RPMI7951 (cell line): ENCODE results near the gene AP3D1. TPM values are rescaled to one million over a fixed set of nuclear protein-coding genes. Genes with fewer than 3 reads are reported as not detected.
A peak's percentile ranks its signal among the peaks of the same experiment; 100 is the strongest.
"Not testable (repeated sequence)": the region's sequence is repeated elsewhere in the genome, so short reads cannot be mapped to it uniquely, and the experiment has no call there.

ENCODE experiments used
- DNase-seq: peaks from one replicate; pipeline ENCODE4 v3.0.0-alpha.2; 2012; ENCODE audit warnings: low read depth
- total RNA-seq: library from RNA; depleted of rRNA; stranded (reverse); fragments of >200 nt; shearing (Covaris generic); gene quantifications from 2 replicates; pipeline ENCODE4 v1.2.3, GENCODE V29; 2014

The AP3D1 gene
- total RNA-seq, 1 experiment from 2014 or later: 50.0 TPM

DNA sequence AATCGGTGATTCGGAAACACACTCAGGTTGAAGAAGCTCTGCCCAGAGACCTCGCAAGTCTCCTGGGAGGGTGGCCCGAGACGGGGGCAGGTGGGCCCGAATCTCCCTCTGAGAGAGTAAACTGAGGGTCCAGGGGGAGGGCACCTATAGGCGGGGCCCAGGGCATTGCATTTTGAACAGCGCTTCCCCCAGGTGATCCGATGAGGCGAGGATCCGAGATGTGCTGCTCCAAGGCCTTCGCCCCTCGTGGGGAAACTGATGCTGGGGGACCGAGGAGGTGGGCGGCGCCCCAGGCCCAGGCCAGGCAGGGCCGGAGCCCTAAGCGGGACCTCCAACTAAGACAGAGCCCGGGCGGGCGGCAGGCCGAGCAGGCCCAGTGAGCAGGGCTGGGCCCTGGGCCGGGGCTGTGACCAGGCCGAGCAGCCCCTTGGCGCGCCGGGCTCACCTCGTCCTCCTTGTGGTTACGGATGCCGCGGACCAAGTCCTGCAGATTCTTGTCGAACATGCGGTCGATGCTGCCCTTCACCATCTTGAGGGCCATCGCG lies 500 bp downstream of the AP3D1 start:
- no peak for DNase-seq

DNA sequence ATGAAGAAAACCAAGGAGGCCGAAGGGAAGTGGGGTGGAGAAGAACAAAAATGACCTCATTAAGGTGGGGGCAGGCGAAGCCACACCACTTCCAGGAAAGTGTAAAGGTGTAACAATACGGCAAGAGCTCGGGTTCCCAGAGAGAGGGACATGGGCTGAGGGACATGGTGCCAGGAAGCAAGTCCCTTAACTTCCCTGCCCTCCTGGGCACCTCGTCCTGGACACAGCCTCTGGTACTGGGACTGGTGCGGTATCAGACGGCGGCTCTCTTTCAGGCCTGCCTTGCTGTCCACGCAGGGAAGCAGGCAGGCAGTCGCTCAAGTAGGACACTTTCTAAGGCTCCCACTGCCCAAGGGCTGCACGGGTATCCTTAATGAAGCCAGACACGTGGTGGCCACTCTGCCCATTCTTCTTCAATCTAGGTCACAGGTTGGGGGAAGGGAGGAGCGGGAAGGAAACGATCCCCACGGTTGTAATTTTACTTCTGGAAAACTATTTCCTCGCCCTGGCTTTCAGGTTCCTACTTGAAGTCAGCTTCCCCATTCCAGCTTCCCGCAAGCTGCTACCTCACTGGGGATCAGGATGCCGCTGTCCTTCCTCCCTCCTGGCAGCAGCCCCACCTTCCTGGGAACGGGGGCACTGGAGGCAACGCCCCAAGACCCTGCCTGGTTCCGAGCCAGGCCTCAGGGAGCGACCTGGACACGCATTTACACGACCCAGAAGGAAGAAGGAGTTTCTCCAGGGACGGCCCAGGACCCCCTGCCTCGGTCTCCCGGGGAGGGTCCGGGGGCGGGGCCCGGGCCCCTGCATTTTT lies 1.2 kb downstream of the AP3D1 start:
- peak; percentile 18 for DNase-seq

DNA sequence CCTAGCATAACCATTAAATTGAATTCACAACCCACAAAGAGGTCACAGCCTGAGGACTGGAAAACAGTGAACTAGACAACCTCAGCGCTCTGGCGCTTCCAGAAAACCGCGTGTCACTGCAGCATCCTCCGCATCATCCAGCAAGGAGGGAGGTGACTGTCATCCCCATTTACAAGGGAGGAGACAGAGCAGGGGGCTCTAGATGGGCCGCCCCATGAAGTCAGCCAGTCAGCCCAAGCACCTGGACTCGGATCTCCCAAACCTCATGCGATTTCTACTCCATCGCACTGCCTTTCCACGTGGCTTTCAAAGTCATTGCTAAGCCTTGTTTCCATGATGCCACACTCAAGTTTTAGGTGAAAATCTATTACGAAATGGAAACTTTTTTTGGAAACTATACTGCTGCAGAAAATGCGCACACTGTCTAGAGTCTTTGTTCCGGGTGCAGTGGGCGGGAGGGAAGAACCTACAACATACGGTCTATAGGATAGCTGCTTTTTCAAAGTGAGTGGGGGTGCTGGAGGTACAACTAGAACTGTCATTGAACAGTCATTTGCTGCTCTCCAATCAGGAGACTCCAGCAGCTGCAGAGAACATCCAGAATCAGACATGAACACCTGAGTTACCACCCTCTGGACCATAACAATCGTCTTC lies 2.8 kb downstream of the AP3D1 start:
- DNase-seq: no peak

DNA sequence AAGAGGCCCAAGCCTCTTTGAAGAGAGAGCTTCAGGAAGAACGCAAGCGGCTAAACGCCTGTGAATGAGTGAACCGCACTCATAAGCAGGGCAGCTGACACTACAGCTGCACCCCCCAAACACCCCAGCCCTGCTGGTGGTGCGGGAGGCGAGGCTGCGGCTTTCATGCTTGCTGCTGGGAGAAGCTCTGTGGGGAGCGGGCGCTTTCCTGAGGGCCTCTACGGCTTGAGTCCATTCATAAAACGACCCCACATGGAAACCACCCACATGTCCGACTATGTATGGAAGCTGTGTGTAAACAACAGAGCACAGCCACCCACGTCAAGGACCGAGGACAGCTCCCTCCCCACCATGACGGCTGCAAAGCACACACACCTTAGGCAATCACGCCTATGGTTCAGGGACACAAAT lies 5.5 kb downstream of the AP3D1 start:
- DNase-seq: no peak

DNA sequence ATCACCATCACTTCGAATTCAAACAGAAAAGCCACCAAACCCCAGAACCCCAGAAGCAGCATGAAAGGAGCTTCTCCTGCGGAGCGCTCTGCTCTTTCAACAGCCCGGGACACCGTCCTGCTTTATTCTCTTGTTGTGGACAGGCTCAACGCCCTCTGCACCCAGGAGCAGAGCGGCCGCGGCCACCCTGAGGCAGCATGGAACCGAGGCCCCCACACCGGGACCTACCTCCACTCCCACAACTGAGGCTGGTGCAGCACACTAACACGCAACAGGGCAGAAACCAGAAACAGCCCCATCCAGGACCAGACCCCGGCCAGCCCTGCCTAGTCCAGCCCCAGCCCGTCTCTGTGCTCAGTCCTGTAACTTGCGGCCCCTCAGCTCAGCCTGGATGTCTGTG lies 7.2 kb downstream of the AP3D1 start:
- no peak for DNase-seq

- no peak for DNase-seq
Observed at GRCh38 chr19:2142173-2142829, 9.1 kb downstream of the AP3D1 start.

- no peak for DNase-seq
Observed at GRCh38 chr19:2140138-2140569, 11.2 kb downstream of the AP3D1 start.

DNA sequence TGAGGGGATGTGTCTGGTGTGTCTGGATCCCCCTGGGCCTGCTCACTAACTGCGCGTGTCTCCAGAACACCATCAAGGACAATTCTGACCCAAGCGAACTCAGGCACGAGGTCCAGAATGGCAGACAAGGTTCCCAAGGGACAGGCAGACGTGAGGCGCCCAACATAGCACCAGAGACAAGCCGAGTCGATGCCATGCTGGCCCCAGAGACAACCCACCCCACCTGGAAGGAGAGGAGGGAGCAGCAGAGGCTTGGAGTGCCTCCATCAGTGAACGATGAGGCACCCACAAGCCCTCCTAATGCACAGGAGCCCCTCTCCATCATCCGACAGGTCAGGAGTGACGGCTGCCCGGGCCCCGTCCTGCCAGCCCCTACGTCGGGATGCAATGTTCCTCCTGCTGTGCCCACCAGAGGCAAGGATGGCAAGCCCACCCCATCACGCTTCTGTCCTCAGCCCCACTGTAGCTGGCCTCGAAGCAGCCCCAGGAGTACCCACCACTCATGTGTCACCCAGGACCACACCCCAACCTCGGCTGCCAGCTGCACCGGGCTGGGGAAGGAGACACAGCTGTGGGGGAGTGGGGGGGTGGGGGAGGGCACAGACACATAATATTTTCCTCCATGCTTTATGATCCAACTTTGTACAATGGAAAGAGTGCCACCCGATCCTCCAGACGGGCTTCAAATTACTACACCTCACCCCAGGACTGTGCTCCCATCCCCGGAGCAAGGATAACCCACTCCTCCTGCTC lies 11.8 kb downstream of the AP3D1 start:
- no peak for DNase-seq

DNA sequence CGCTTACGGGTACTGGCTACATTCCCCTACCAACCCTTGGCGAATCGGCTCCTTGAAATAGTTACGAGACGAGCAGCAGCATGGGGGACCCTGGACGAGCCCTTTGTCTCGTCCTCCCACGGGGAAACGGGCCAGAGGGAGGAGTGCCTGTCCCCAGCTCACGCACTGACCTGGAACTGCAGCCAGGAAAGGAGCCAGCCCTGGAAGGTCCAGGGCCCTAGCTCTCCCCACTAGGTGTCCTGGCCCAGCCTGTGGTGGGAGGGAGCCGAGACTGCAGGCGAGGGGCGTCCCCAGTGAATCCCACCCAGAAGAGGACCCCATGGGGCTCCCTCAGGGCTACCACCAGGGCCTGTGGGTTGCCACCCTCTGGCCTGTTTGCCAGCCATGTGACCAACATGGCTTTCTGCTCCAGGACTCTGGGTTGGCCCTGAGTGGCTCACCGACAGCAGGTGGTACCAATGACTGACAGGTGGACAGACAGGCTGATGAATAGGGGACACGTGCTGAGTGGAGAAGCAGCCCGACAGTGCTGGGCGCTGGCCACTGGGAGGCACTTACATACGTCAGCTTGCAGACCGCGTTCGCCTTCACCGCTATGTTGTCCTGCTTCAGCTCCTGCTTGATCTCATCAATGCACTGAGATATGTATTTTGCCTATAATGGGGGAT lies 13.2 kb downstream of the AP3D1 start:
- no peak for DNase-seq

DNA sequence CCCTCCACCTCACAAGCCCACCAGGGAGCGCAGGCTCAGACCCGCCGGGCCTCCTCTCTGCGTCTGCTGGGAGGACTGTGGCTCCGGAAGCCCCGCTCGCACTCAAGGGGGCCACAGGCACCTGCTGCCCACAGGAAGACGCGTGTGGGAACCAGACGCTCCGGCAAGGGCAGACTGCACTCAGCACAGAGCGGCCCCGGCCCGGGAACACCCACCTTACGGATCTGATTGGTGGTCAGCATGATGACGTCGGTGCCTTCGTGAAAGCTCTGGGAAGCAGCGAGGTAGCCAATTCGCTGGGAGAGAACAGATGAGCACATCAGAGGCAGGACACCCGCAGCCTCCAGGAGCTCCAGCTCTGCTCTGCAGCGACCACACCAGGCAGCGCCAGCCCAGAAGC lies 14.6 kb downstream of the AP3D1 start:
- DNase-seq: no peak

DNA sequence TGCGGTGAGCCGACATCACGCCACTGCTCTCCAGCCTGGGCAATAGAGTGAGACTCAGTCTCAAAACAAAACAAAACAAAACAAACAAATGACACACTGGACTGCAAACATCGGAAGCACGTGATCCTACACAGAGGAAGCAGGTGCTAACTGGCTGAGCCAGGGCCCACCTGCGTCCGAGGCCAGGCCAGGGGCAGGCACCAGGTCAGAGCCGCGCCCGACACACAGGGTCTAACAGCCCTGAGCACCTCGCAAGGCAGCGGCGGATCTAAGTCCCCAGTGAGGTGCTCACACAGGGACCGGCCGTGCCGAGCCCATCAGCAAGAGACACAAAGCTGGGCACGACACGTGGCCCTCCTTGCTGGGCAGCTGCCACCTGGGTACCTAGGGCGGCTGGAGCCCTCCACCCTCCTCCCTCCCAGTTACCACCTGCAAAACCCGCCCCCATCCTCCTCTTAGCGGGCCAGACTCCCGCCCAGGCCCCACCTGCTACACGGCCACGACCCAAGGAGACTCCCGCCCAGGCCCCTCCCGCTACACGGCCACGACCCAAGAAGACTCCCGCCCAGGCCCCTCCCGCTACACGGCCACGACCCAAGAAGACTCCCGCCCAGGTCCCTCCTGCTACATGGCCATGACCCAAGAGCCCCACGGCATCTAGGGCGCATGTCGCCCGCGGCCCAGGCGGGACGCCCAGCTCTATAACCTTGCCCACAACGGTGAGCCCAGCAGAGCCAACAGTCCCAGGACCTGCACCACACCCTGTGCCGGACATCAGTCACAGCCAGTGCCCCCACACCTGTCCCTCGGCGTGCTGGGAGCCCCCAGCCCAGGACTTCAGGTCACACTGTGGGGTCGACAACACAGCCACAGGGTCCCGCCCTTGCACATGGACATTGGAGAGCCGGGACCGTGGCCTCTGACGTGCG lies 15.6 kb downstream of the AP3D1 start:
- no peak for DNase-seq

DNA sequence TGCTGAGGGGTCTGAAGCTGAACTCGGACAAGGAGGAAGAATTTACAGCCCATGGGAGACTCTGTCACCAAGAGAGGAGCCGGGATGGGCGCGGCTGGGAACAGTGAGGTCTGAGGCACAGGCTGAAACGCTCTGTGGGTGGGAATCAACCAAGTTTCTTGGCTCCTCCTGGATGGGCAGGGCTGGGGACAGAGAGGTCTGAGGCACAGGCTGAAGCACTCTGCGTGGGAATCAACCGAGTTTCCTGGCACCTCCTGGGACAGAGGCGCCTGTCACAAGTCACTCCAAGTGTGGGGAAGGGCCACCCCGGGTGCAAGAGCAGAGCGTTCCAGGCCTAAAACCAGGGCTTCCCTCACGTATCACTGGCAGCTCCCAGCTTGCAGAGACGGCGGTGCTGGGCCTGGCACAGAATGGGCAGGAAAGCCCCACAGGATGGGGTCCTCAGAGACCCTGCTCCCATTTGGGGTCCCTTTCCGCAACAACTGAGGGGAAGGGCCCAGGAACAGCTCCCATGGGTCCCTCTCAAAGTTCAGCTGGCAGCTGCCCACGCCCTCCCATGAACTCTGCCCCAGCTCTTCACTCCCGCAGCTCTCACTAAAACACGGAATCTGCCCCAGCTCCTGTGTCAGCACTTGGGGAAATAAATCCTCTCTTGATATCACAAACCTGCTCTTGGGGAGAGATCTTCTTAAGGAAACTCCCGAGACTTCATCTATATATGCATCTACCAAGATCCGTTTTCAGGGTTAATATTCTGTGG lies 18.5 kb downstream of the AP3D1 start:
- DNase-seq: no peak

- DNase-seq: no peak
Observed at GRCh38 chr19:2132191-2132590, 19.2 kb downstream of the AP3D1 start.

DNA sequence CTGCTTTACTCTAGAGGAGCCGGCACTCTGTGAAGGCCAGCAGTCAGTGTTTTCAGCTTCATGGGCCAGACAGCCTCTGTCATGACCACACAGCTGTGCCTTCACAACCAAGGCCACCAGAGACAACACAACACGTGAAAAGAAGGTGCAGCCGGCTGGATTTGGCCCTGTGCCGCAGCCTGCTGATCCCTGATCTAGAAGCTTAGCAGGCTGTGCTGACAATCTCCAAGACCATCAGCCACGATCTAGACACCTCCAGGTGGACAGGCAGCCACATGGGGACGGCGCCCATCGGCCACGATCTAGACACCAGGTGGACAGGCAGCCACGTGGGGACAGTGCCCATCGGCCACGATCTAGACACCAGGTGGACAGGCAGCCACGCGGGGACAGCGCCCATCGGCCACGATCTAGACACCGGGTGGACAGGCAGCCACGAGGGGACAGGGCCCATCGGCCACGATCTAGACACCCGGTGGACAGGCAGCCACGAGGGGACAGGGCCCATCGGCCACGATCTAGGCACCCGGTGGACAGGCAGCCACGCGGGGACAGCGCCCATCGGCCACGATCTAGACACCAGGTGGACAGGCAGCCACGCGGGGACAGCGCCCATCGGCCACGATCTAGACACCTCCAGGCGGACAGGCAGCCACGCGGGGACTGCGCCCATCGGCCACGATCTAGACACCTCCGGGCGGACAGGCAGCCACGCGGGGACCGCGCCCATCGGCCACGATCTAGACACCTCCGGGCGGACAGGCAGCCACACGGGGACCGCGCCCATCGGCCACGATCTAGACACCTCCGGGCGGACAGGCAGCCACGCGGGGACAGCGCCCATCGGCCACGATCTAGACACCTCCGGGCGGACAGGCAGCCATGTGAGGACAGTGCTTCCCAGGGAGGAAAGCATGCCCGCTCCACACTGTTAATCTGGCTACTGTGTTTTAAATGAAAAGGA lies 20.1 kb downstream of the AP3D1 start:
- not testable (repeated sequence) for DNase-seq

DNA sequence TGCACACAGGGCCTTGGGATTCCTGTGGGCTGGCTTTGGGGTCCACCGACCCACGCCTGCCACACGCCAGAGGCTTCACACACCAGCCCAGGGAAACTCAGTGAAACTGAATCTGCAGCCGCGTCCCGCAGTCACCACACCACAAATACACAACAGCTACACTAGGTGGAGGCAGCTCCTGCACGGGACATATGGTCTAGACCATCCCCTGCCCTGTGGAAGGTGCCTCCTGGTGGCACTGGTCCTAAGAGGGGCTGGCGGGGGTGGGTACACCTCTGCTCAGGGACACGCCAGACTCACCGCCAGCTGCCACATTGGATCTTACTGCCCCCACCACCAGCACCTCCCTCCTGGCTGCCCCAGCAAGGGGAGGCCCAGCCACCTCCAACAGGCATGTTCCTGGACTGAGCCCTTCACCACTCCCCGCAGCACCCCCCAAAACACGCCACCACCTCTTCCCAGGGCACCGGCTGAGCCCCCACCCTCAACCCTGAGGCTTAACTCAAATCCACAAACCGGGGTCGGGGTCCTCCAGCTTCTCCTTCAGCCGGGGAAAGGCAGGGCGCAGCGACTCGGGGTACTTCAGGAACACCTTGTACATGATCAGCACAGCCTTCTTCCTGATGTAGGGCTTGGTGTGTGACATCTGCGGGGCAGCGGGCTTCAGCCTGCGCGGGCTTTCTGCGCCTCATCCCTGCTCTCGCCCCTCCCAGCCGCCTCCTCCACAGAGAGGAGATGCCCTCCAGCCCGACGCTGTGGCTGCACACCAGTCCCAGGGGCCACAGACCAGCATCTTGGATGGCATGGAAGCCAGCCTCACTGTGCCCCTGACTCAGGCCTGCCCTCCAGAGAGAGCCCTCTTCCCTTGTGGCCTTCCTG lies 21.2 kb downstream of the AP3D1 start:
- DNase-seq: no peak

DNA sequence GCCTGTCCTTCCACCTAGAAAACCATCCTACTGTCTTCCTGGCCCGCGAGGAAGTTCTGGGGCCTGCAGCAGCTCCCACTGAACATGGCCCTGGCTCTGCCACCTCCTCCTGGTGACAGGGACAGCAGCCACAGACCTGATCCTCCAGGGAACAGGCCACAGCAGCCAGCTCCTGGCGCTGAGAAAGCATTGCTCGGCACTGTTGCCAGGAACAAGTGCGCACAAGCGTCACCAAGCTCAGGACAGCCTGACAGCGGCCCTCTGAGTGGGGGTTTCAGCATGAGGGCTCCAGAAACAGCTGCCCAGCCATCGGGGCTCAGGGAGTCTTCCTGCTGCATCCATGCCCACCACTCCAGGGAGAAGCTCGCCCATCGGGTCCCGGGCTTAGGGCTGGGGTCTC lies 21.9 kb downstream of the AP3D1 start:
- DNase-seq: no peak

GRCh38 chr19:2129022-2129421 lies 22.3 kb downstream of the AP3D1 start:
- DNase-seq: no peak
